Measurements from ENCODE around the gene RAB31. TPM values are rescaled to one million over a fixed set of nuclear protein-coding genes. Genes with fewer than 3 reads are reported as not detected.

RAB31 gene
- polyA plus RNA-seq, 1 donor from 2014 or later: 16.3 TPM

Small RNAs within 50 kb of the gene (small RNA-seq; reads per million reads assigned to genes)
- 0 reads per million in 3 experiments for gene RN7SL862P
- gene RNA5SP449: 0 reads per million in 3 experiments

Other genes with a start within 250 kb of the RAB31 start
- gene RALBP1, start 232.8 kb upstream of the RAB31 start, polyA plus RNA-seq: 24.4 and 30.0 TPM in 2 replicates
- 127 and 134 TPM in 2 replicates for gene PPP4R1, start 93.7 kb upstream of the RAB31 start, polyA plus RNA-seq
- gene TXNDC2, start 177.7 kb downstream of the RAB31 start, polyA plus RNA-seq: 0.41 TPM in 1 of 2 replicates, not detected in the other
- 236 and 317 TPM in 2 replicates for gene VAPA, start 205.7 kb downstream of the RAB31 start, polyA plus RNA-seq

Measured in neural cell (in vitro differentiated cells).